IPS-NIHi11 (cell line): ENCODE data around the gene SLC17A2.
"Not testable (repeated sequence)": the region's sequence is repeated elsewhere in the genome, so short reads cannot be mapped to it uniquely, and the experiment has no call there.

ENCODE experiments used
- DNase-seq: peaks from one replicate; pipeline ENCODE4 v3.0.0; 2012; ENCODE audit warnings: mixed read lengths, low spot score

SLC17A2 gene

GRCh38 chr6:25951296-25952032 is 21.0 kb upstream of the SLC17A2 start:
- DNase-seq = no peak

DNA sequence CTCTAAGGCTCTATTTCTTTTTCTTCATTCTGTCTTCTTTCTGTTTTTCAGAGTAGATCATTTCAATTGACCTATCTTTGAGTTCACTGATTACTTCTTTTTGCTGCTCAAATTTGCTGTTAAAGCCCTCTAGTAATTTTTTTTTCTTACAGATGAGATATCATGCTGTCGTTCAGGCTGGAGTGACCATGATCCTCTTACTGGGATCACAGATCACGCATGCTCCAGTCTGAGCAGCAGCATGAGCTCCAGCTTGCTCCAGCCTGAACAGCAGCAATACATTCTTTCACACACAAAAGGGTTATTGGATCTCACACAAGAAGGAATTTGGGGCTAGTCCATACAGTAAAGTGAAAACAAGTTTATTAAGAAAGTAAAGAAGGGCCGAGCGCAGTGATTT is 19.8 kb upstream of the SLC17A2 start:
- no peak for DNase-seq

GRCh38 chr6:25949695-25950094 is 19.2 kb upstream of the SLC17A2 start:
- no peak for DNase-seq

DNA sequence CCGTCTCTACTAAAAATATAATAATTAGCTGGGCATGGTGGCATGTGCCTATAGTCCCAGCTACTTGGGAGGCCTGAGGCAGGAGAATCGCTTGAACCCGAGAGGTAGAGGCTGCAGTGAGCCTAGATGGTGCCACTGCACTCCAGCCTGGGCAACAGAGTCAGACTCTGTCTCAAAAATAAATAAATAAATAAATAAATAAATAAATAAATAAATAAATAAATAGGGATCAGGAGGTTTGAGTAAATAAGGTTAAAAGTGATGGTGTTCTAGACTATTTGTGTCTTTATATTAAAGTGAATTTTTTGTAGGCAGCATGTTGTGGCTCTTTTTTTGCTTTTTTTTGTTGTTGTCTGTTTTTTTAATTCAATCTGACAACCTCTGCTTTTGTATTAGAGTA is 17.0 kb upstream of the SLC17A2 start:
- DNase-seq = not testable (repeated sequence)

GRCh38 chr6:25946631-25947030 is 16.1 kb upstream of the SLC17A2 start:
- no peak for DNase-seq

DNA sequence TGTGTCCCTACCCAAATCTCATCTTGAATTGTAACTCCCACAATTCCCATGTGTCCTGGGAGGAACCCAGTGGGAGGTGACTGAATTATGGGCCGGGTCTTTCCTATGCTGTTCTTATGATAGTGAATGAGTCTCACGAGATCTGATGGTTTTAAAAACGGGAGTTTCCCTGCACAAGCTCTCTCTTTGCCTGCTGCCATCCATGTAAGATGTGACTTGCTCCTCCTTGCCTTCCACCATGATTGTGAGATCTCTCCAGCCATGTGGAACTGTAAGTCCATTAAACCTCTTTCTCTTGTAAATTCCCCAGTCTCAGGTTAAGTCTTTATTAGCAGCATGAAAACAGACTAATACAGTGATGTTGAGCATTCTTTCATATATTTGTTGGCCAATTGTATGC is 15.2 kb upstream of the SLC17A2 start:
- not testable (repeated sequence) for DNase-seq

DNA sequence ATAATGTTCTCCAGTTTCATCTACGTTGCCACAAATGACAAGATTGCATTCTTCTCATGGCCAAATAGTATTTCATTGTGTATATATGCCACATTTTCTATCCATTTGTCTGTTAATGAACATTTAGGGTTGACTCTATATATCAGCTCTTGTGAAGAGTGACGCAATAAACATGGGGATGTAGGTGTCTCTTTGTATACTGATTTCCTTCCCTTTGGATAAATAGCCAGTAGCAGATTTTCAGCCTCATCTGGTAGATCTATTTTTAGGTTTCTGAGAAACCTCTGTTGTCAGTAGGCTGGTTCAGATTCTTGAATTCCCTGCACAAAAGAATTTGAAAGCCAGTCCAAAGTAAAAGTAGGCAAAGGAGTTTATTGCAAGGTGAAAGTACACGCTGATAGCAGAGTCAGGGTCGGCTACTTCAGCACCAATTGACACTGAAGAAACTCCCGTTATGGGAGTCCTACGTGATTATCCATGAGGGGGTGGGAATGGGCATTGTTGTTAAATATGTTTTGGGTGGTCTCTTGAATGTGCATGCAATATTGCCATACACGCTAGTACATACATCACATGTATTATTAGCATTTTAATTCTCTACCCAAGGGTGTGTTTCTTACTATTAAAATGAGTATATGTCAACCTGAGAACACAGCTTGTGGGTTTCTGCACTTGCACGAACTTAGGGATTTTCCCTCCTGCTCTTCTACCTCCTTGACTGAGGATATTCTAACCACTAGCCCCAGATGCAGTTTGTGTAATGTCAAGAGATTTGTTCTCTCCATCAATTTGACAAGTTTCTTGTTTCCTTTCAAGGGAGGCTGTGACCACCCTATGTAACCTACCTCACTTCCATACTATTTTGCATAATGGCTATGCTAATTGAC is 14.4 kb upstream of the SLC17A2 start:
- DNase-seq = no peak

DNA sequence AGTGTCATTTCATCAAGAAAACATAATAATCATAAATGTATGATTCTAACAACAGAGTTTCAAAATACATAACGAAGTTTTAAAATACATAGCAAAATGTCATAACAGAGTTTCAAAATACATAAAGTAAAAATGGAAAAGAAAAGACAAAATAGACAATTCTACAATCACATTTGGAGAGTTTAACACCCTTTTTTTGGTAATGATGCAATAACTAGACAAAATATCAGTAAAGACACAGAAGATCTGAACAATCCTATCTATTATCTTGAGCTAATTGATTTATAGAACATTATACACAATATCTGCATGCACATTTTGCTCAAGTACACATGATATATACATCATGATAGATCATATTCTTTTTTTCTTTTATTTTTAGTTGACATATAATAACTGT is 13.4 kb upstream of the SLC17A2 start:
- DNase-seq = no peak

- DNase-seq = no peak
Observed at GRCh38 chr6:25942561-25943147, 12.2 kb upstream of the SLC17A2 start.

DNA sequence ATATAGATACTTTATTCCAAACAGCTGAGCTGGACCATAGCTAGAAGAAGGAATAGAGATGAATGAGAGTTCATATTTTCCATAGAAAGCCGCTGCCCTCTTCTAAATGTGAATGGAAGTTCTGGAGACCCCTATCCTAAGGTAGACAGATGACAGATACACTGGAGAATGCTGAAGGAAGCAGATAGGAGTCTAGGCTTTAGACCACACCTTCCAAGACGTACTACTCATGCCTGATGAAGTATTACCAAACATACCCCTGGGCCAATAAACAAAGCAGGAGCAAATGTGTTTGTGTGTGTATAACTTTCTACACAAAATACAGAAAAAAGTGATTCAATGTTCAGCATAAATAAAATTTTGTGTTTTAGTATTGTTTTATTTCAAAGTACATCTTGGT is 9.1 kb upstream of the SLC17A2 start:
- DNase-seq = no peak

DNA sequence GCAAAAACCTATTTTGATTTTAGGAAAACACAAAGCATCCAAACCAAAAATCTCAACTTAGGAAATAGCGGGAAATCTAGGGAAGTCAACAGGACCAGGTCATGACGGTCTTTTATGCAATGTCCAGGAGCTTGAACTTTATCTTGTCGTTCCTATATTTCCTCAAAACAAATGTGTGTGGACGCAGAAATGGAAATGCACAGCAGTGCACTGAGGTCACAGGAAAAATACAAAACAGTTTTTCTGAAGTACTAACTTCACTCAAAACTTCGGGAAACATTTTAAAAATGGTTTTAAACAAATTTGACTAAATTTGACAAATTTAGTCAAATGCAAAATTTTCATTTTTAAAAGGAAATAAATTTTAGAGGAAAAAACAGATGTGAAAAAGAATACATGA is 5.5 kb upstream of the SLC17A2 start:
- no peak for DNase-seq

GRCh38 chr6:25934735-25935313 is 4.3 kb upstream of the SLC17A2 start:
- no peak for DNase-seq

GRCh38 chr6:25934156-25934555 is 3.7 kb upstream of the SLC17A2 start:
- DNase-seq = no peak

- DNase-seq = no peak
Observed at GRCh38 chr6:25931411-25931709, 869 bp upstream of the SLC17A2 start.

DNA sequence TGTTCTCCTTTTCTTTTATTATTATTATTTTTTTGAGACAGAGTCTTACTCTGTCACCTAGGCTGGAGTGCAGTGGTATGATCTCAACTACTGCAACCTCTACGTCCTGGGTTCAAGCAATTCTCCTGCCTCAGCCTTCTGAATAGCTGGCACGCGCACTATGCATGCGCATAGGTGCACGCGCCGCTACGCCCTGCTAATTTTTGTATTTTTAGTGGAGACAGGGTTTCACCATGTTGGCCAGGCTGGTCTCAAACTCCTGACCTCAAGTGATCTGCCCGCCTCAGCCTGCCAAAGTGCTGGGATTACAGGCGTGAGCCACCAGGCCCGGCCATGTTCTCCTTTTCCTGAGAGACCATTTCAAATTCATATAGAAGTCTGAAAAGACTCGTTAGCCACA is 706 bp downstream of the SLC17A2 start:
- not testable (repeated sequence) for DNase-seq

GRCh38 chr6:25928562-25929324 is 1.7 kb downstream of the SLC17A2 start:
- DNase-seq = no peak

- no peak for DNase-seq
Observed at GRCh38 chr6:25927756-25928216, 2.7 kb downstream of the SLC17A2 start.

GRCh38 chr6:25927178-25927577 is 3.3 kb downstream of the SLC17A2 start:
- DNase-seq = no peak

- DNase-seq = no peak
Observed at GRCh38 chr6:25925876-25926275, 4.6 kb downstream of the SLC17A2 start.

DNA sequence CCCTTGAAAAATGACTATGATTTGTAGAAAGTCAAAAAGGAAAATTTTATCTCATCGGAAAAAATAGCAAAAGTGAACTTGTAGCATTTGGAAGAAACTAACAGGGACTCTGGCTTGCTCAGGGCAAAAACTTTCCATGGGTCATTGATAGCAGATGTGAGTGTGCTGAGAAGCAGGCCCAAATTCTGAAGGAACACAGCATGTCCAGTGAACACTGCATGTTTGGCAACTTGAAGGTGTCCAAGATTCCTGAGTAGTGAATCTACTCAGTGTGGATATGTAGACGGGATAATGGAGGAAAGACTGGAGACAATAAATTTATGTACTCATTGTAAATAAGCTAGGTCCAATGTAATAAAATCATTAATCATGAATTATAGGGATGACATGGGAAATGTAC is 8.2 kb downstream of the SLC17A2 start:
- no peak for DNase-seq

DNA sequence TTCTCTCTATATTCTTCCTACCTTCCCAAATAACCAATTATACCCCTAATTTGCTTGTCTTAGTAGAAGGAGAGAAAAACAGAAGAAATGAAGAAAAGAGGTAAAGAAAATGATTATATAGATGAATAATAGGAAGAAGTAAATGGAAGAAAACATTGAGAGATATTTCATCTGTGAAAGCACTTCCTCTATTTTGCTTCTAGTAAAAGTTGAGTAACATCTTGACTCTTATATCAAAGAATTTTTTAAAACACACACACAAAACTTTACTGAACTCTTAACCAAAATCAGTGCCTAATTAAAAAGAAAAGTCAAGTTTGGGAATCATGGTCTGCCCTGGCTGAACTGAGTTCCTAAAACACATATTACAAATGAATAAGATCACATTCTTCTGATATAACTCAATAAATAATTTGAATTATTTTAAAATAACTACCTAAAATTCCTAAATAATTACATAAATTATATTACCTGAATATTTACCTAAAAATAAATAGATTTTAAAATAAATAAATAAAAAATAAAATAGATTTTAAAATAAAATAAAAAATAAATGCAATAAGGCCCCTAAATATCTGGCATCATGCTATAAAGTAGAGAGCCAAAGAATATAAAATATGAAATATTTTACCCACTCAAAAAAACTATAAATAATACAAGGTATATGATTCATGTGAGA is 8.8 kb downstream of the SLC17A2 start:
- no peak for DNase-seq
